22Rv1 (cell line): ENCODE data around the gene KIF7.

Experiments
- CTCF ChIP-seq: fragments of 450-650 bp; IDR thresholded peaks from 2 replicates; pipeline ENCODE4 v1.5.1; 2017; ENCODE audit warnings: mild to moderate bottlenecking
- ZFX ChIP-seq: fragments of 450-650 bp; IDR thresholded peaks from 2 replicates; pipeline ENCODE4 v1.6.1; 2017; ENCODE audit warnings: antibody characterized with exemption, borderline replicate concordance

DNA sequence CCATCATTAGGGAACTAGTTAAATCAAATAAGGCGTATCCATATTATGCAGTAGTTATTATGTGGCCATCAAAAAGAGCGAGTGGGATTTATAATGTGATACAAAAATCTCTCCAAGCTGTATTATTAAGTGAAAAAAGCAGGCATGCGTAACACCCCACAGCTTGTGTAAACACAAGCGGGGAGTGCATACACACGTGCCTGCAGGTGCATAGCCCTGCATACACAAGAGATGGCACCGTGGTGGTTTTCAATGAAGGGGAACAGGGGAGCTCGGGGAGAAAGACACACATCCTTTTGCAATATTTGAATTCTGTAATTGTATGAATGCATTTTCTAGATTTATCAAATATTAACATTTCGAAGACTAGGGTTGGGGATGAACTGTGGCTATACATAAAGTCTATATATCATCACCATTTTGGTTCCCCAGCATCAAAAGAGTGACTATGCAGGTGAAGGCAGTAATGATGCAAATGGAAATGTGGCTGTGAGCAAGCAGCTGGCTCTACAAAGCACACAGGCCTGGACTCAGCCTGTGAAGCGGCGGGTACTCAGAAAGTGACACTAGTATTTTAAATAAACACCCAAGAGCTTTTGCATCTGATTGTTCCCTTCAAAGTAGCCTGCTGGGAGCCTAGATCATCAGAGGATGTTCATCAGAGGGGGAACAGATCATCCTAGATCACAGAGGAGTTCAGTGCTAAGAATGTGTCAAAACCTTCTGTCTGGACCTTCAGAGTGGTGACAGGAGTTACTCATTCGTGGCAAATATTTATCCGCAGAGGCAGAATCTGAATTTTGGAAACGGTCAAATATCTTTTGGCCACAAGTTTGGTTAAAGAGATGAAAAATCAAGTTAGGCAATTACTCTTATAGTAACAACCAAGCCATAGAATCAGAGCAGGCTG is 9.4 kb upstream of the KIF7 start:
- TF ChIP-seq CTCF (no peak), ZFX (no peak)
